A673 (cell line): ENCODE data around the gene HAPLN3.

Experiments used
- CTCF ChIP-seq: fragments of 300-800, 200-600 bp; sonication (generic); conservative IDR thresholded peaks from 2 replicates; pipeline ENCODE4 v1.5.1; 2017; ENCODE audit warnings: low read depth, mild to moderate bottlenecking, antibody characterized with exemption, low read length, moderate library complexity, mixed read lengths
- EZH2 ChIP-seq: fragments of 200-600 bp; sonication (generic); IDR thresholded peaks from 2 replicates; pipeline ENCODE4 v1.6.1; 2017; ENCODE audit warnings: borderline replicate concordance, low read depth, mild to moderate bottlenecking, mixed read lengths, antibody characterized with exemption, low read length; ENCODE audit not compliant: poor library complexity, severe bottlenecking

GRCh38 chr15:88876573-88876972 lies 18.8 kb downstream of the HAPLN3 start:
- TF ChIP-seq CTCF: no peak
- no peak for TF ChIP-seq EZH2
